Uterus (tissue), 4 donors: ENCODE data around the gene LHX4. TPM values are rescaled to one million over a fixed set of nuclear protein-coding genes. Genes with fewer than 3 reads are reported as not detected.

ENCODE experiments used
- DNase-seq, 2 donors: peaks; one replicate each; pipeline ENCODE4 v3.0.0-alpha.2; 2019 to 2020
- H3K27ac ChIP-seq, 2 donors: fragments of 200-600 bp; sonication (generic); 1 replicate in 1 of 2; 2 replicates in 1 of 2; pipeline ENCODE4 v1.5.1; 2016 to 2018
- H3K27me3 ChIP-seq, 2 donors: fragments of 200-600 bp; sonication (generic); one replicate each; pipeline ENCODE4 v1.5.1; 2018 to 2019; ENCODE audit warnings: control low read depth in 1 of 2
- H3K36me3 ChIP-seq, 2 donors: fragments of 200-600 bp; sonication (generic); one replicate each; pipeline ENCODE4 v1.5.1; 2019; ENCODE audit warnings: control low read depth in 1 of 2
- H3K4me1 ChIP-seq, 2 donors: fragments of 200-600 bp; sonication (generic); one replicate each; pipeline ENCODE4 v1.5.1; 2018 to 2019; ENCODE audit warnings: control low read depth in 1 of 2
- H3K4me3 ChIP-seq, 2 donors: fragments of 200-600 bp; sonication (generic); 1 replicate in 1 of 2; 2 replicates in 1 of 2; pipeline ENCODE4 v1.5.1; 2018 to 2019; ENCODE audit warnings: mild to moderate bottlenecking in 1 of 2
- H3K9me3 ChIP-seq, 2 donors: fragments of 200-600 bp; sonication (generic); one replicate each; pipeline ENCODE4 v1.5.1; 2019; ENCODE audit warnings: control low read depth in 1 of 2
- POLR2A ChIP-seq, 2 donors: fragments of 450-650 bp; IDR thresholded peaks; one replicate each; pipeline ENCODE4 v1.6.1; 2016; ENCODE audit warnings: antibody characterized with exemption in 2 of 2, mild to moderate bottlenecking in 1 of 2, moderate library complexity in 1 of 2
- intact Hi-C: fragments of 100-400 bp; cut with DNase I; formaldehyde crosslinking; loops from one replicate; pipeline ENCODE4 v1.15.1; 2023; ENCODE audit warnings: low total_unique reads
- total RNA-seq, 4 donors: library from RNA; depleted of rRNA in 3 of 4; stranded (reverse); fragments of >200 nt in 3 of 4; gene quantifications; one replicate each; pipeline versions ENCODE4 v1.1.0 to v1.2.4, GENCODE V29; 2014 to 2023
- TF ChIP-seq, protein P1 (sequence below), 4 experiments: fragments of 200-600 bp in 2 of 4; fragments of 450-650 bp in 2 of 4; sonication (generic) in 2 of 4; IDR thresholded peaks; one replicate each; pipeline ENCODE4 v1.5.1; 2016 to 2019; ENCODE audit warnings: antibody characterized with exemption in 4 of 4, mild to moderate bottlenecking in 2 of 4, moderate library complexity in 1 of 4
- donor health status: DM: yes; HTN: yes; CAD: no.

The LHX4 gene
- total RNA-seq, 4 donors from 2014 or later = not detected

- DNase-seq = no peak
- no peak overlapping the region for H3K27ac ChIP-seq
- H3K4me1 ChIP-seq = no peaks in the 10 kb centered on the region
- intact Hi-C loops = no loop called here
- peaks cover 0 to 7% of the 10 kb centered on the region in 2 donors for H3K27me3 ChIP-seq
- H3K9me3 ChIP-seq = no peaks in the 10 kb centered on the region
- no peaks in the 10 kb centered on the region for H3K36me3 ChIP-seq
- TF ChIP-seq POLR2A (IDR thresholded peaks at IDR 0.05) = no peak
- TF ChIP-seq, protein P1, sequence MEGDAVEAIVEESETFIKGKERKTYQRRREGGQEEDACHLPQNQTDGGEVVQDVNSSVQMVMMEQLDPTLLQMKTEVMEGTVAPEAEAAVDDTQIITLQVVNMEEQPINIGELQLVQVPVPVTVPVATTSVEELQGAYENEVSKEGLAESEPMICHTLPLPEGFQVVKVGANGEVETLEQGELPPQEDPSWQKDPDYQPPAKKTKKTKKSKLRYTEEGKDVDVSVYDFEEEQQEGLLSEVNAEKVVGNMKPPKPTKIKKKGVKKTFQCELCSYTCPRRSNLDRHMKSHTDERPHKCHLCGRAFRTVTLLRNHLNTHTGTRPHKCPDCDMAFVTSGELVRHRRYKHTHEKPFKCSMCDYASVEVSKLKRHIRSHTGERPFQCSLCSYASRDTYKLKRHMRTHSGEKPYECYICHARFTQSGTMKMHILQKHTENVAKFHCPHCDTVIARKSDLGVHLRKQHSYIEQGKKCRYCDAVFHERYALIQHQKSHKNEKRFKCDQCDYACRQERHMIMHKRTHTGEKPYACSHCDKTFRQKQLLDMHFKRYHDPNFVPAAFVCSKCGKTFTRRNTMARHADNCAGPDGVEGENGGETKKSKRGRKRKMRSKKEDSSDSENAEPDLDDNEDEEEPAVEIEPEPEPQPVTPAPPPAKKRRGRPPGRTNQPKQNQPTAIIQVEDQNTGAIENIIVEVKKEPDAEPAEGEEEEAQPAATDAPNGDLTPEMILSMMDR (IDR thresholded peaks at IDR 0.05) = no peak
- no peak overlapping the region for H3K4me3 ChIP-seq
These were observed 24.8 kb downstream of the LHX4 start for GRCh38 chr1:180254854-180255253.

GRCh38 chr1:180255536-180256340, 25.7 kb downstream of the LHX4 start:
- peaks cover 0 to 7% of the 10 kb centered on the region in 2 donors for H3K27me3 ChIP-seq
- no peak overlapping the region for H3K4me3 ChIP-seq
- DNase-seq = no peak
- intact Hi-C loops = no loop called here
- TF ChIP-seq, protein P1 (IDR thresholded peaks at IDR 0.05) = no peak
- TF ChIP-seq POLR2A (IDR thresholded peaks at IDR 0.05) = no peak
- no peaks in the 10 kb centered on the region for H3K9me3 ChIP-seq
- H3K27ac ChIP-seq = no peak overlapping the region
- no peaks in the 10 kb centered on the region for H3K4me1 ChIP-seq
- no peaks in the 10 kb centered on the region for H3K36me3 ChIP-seq

DNA sequence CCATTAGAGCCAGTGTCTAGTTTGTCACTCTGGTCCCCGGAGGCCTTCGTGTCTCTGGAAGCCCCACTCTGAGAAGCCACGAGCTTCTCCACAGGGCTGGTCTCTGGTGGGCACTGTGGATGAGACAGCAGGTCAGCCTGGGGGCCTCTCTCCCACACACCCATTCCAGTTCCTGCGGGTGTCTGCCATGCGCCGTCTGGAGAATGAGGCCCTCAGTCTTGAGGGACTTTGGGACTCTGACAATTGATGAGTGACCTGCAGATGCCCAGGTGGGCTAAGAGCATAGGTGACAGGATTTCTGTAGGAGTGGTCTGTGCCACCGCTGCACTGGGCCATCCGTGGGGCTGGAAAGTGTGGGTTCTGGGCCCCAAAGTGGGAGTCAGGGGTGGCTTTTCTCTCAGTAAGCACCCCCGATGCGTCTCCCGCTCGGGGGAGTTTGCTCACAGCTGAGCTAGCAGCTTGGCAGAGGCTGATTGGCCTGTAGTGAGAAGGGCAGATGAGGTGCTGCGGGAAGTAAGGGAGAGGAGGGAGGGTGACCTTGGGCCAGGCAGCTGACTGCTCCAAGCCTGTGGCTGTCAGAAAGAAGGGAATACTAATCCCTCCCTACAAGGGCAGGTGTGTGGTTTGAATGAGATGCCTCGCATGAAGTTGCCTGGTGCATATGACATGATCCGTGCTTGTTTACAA, 26.4 kb downstream of the LHX4 start:
- H3K4me3 ChIP-seq = no peak overlapping the region
- TF ChIP-seq POLR2A (IDR thresholded peaks at IDR 0.05) = no peak
- TF ChIP-seq, protein P1 (IDR thresholded peaks at IDR 0.05) = no peak
- intact Hi-C loops = no loop called here
- H3K27me3 ChIP-seq = peaks cover 0 to 7% of the 10 kb centered on the region in 2 donors
- no peaks in the 10 kb centered on the region for H3K36me3 ChIP-seq
- no peaks in the 10 kb centered on the region for H3K9me3 ChIP-seq
- no peak for DNase-seq
- H3K27ac ChIP-seq = no peak overlapping the region
- H3K4me1 ChIP-seq = no peaks in the 10 kb centered on the region

DNA sequence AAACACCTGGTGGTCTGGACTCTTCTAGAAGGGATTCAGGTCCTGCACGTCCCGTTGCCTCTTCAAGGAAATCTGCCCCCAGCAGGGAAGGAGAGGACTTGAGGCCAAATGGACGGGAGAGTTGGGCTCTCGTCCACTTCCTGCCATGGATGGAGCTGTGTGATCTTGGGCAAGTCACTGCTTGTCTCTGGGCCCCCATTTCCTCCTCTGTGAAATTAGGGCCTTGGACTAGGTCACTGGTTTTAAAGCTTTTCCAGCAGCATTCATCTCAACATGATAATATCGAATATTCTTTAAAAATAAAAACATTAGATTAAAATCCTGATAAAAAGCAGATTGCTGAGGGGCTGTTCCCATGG, 26.9 kb downstream of the LHX4 start:
- no peak overlapping the region for H3K4me3 ChIP-seq
- no peaks in the 10 kb centered on the region for H3K9me3 ChIP-seq
- no peak overlapping the region for H3K27ac ChIP-seq
- DNase-seq = no peak
- no peak for TF ChIP-seq POLR2A (IDR thresholded peaks at IDR 0.05)
- TF ChIP-seq, protein P1 (IDR thresholded peaks at IDR 0.05) = no peak
- H3K27me3 ChIP-seq = peaks cover 0 to 7% of the 10 kb centered on the region in 2 donors
- H3K4me1 ChIP-seq = no peaks in the 10 kb centered on the region
- H3K36me3 ChIP-seq = no peaks in the 10 kb centered on the region
- intact Hi-C loops = no loop called here

- H3K36me3 ChIP-seq = no peaks in the 10 kb centered on the region
- H3K4me1 ChIP-seq = no peaks in the 10 kb centered on the region
- TF ChIP-seq, protein P1 (IDR thresholded peaks at IDR 0.05) = no peak
- H3K4me3 ChIP-seq = no peak overlapping the region
- no peaks in the 10 kb centered on the region for H3K9me3 ChIP-seq
- H3K27ac ChIP-seq = no peak overlapping the region
- peaks cover 0 to 7% of the 10 kb centered on the region in 2 donors for H3K27me3 ChIP-seq
- intact Hi-C loops = no loop called here
- no peak for DNase-seq
These were observed 27.4 kb downstream of the LHX4 start for GRCh38 chr1:180257486-180257885.
